AG08395 (cell line): ENCODE measurements around the gene FHOD1.
A peak's percentile ranks its signal among the peaks of the same experiment; 100 is the strongest.

ENCODE experiments used
- DNase-seq: peaks from one replicate; pipeline ENCODE4 v3.0.0; 2012; ENCODE audit warnings: mixed read lengths, low spot score

FHOD1 gene

DNA sequence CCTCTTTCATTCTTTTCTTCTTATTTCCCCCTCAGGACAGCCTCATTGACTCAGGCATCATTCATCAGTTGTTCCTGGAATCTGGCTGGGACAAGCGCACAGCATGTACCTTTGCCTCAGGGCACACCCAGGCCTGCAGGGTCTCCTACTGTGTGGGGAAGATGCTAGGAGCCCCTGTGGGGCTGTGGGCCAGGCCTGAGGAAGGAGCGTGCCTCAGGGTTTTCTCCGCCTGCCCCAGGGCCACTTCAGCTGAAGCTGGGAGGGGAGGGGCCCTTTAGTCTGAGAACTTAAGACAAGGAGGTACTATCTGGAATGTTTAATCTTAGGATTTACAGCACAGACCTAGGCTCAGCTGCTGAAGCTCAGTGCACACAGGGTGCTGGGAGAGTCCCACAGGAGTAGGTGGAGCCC is 40.4 kb downstream of the FHOD1 start:
- DNase-seq: no peak

DNA sequence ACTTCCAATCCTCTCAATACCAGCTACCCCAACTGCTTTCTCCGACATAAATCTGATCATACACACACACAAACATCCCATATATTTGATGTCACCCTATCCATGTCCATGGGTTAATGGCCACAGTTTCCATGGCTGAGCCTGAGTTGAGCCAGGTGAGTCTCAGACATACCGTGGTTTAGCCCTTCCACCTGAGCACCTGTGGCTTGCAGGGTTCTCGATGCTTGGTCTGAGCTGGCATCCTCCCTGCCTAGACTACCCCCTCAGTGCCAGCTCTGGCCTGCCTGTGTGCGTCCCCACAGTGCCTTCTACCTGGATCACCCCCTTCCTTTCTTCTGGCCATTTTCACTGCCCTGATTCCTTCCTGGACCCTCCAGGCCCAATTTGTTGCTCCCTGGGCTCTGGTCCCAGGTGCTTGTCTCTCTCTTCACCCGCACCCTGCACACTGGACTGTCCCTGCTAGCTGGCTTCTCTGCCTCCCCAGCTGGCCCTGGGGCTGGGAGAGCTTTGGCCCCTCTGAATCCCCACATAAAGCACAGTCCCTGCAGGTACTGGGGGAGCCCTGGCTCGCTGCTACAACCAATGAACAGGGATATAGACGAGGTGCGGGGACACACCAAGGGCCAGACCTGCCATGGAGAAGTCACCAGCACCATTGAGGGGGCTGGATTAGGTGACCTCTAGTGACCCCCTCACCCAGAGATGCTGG is 41.0 kb downstream of the FHOD1 start:
- DNase-seq: no peak

DNA sequence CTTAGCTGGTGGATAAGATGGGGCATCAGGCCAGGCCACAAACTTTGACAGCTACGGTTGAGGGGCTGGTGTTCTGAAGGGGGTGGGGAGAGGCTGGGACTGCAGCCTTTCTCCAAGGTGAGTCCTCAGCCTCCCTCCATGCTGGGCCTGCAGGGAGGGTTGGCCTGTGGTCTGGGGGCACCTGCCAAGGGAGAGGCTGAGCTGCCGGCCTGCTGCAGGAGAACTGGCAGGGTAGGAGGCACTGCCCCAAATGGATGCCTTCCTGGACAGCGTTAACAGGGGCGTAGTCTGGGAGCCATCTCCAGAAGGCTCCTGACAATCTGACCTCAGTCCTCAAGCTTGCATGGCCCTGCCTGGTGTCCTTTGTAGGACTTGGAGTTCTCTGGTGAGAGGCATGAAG is 43.2 kb downstream of the FHOD1 start:
- DNase-seq: no peak

DNA sequence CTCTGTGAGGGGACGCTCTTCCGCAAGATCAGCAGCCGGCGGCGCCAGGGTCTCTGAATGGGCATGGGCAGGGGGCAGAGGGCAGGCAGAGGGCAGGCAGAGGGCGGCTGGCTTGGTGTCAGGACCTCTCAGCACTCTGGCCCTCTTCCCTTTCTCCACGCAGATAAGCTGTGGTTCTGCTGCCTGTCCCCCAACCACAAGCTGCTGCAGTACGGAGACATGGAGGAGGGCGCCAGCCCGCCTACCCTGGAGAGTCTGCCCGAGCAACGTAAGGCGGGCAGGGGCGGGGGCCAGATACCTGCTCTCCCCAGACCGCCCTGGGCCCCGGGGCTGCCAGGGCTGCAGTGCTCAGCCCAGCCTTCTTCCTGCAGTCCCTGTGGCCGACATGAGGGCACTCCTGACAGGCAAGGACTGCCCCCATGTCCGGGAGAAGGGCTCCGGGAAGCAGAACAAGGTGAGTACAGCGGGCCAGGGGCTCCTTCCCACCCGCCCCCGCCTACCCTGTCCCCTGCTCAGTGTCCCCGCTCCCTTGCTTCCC is 44.3 kb downstream of the FHOD1 start:
- no peak for DNase-seq

DNA sequence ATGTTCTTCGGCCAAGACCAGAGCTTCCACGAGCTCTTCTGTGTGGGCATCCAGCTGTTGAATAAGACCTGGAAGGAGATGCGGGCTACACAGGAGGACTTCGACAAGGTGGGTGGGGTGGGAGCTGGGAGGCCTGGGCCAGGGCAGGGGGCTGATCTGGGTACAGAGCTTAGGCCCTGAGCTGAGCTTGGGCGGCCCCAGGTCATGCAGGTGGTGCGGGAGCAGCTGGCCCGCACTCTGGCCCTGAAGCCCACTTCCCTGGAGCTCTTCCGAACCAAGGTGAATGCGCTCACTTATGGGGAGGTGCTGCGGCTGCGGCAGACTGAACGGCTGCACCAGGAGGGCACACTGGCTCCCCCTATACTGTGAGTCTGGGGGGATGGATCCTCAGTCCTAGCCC is 44.9 kb downstream of the FHOD1 start:
- DNase-seq: no peak

DNA sequence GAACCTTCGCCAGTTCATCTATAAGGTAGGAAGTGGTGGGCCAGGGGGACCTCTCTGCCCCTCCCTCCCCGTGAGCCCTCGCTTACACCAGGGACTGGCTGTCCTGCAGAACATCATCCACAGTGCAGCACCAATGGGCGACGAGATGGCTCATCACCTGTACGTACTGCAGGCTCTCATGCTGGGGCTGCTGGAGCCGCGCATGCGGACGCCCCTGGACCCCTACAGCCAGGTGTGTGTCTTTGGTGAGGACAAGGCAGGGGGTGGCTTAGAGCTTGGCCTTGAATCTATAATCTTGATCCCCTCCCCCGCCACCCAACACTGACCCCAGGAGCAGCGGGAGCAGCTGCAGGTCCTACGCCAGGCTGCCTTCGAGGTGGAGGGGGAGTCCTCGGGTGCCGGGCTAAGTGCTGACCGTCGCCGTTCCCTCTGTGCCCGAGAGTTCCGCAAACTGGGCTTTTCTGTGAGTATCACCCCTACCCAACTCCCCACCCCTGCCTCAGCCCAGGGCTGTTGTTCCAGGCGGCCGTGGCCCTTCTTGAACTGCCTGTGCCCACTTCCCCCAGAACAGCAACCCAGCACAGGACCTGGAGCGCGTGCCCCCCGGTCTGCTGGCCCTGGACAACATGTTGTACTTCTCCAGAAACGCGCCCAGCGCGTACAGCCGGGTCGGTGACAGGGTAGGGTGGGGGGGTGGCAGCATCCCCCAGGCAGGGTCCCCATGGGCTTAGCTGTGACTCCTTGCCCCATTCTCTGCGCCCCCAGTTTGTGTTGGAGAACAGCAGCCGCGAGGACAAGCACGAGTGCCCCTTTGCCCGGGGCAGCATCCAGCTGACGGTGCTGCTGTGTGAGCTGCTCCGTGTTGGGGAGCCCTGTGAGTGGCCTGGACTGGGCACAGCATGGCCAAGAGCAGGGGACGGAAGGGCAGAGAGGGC is 45.6 kb downstream of the FHOD1 start:
- DNase-seq: no peak

DNA sequence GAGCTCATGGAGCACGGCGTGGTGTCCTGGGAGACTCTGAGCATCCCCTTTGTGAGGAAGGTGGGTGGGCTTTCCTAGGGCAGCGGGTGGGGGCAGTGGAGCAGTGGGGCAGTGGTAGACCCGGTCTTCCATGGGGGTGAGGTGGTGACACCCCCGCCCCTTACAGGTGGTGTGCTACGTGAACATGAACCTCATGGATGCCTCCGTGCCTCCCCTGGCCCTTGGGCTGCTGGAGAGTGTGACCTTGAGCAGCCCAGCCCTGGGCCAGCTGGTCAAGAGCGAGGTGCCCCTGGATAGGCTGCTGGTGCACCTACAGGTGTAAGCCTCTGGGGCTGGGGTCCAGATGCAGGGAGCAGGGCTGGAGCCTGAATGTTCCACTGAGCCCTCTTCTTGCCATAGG is 46.8 kb downstream of the FHOD1 start:
- no peak for DNase-seq

DNA sequence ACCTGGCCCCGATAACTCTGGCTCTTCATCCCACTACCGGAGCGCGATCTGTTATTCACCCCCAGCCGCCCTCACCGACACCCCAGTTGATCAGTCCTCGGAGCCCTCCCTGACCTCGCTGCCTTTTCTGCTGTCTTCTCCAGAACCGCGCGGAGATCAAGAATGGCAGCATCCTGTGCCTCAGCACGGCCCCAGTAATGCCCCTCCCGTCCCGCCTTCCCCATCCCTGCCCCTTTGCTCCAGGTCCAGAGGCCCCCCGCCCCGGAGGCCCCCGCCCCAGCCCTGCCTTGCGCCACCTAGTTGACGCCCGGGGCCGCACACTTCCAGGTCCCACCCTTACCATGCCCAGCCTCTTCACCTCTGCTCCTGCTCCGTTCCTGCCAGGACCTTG is 47.5 kb downstream of the FHOD1 start:
- DNase-seq: no peak

DNA sequence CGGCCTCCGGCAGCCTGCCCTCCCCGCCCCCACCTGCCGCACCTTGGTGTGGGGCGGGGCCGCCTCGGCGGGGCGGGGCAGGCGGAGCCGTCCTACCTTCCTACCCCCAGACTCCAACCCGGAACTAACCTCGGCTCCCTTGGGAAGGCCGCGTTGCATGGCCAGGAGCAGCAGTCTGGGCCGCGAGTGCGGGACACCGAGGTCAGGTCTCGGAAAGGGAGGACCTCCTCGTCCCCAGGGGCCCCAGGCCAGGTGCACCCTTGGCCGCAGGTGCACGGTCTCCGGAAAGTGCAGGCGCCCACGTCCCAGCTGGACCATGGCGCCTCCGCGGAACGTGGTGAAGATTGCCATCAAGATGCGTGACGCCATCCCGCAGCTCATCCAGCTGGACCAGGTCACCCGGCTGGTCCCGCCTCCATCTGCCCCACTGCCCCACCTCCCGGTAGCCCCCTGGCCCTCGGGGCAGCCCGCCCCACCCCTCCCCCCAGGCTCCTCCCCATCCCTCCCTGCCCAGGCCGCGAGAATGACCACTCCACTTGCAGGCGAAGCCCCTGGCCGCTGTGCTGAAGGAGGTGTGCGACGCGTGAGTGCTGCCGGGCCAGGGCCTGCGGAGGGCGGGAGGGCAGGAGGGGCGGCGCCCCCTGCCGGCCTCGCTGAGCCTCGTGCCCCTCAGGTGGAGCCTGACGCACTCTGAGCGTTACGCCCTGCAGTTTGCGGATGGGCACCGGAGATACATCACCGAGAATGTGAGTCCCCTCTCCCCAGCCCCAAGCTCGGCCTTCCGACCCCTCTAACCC is 48.1 kb downstream of the FHOD1 start, which contains the start of gene ELMO3:
Gene ELMO3 (plus strand): TSS at position 121 of the 797 bp plus-strand sequence. CDS start 196 bp downstream, at position 317.
- no peak for DNase-seq

DNA sequence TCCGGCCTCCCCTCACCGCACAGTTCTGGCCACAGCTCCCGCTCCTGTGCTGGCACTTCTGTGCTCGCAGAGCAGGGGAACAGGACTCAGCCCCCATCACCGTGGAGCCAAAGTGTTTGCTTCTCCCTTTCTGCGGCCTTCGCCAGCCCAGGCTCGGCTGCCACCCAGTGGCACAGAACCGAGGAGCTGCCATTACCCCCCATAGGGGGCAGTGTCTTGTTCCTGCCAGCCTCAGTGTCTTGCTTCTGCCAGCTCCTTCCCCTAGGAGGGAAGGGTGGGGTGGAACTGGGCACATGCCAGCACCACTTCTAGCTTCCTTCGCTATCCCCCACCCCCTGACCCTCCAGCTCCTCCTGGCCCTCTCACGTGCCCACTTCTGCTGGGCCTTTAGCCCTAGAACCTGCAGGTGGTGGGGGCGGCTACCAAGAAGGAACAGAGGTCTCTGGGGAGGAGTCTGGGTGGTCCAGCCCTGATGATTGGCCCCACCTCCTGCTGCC is 49.0 kb downstream of the FHOD1 start:
- DNase-seq: peak; percentile 73

DNA sequence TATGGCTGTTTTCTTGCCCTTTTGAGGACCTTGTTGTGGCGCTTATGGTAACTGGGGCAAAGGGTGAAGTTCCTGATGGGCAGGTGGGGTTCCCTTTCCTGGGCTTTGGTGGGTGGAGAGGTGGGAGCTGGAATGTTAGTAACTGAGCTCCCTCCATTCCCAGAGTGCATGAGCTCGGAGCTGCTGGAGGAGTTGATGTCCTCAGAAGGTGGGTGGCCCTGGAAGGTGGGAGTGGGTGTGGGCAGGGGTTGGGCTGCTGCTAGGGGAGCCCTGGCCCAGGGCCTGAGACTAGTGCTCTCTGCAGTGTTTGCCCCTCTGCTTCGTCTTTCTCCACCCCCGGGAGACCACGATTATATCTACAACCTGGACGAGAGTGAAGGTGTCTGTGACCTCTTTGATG is 49.6 kb downstream of the FHOD1 start:
- DNase-seq: no peak

DNA sequence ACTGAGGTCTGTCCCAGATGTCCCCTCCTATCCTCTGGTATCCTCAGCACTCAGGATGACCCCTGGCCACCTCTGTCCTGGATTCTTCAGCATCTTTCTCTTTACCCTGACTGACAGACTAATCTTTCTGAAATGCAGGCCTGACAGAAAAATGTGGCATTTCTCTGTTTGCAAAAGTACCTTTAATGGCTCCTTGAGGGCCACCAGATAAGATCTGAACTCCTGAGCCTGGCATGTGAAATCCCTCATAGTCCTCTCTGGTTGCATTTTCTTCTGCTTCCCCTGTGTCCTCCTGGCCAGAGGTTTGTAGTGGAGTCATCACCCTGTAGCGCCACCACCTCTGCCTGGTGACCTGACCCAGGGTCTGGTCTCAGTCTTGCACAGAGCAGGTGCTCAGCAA is 50.4 kb downstream of the FHOD1 start:
- no peak for DNase-seq

DNA sequence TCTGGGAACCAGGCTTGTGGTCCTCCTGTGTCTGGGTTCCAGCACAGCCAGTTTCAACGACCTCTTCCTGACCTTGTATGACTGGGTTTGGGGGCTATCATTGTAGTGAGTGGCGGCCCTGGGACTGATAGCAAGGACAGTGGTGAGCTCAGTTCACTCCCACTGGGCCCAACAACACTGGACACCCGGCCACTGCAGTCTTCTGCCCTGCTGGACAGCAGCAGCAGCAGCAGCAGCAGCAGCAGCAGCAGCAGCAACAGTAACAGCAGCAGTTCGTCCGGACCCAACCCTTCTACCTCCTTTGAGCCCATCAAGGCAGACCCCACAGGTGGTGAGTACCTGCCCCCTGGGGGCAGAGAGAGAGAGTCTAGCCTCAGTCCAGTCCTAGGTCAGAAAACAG is 51.6 kb downstream of the FHOD1 start:
- DNase-seq: no peak

DNA sequence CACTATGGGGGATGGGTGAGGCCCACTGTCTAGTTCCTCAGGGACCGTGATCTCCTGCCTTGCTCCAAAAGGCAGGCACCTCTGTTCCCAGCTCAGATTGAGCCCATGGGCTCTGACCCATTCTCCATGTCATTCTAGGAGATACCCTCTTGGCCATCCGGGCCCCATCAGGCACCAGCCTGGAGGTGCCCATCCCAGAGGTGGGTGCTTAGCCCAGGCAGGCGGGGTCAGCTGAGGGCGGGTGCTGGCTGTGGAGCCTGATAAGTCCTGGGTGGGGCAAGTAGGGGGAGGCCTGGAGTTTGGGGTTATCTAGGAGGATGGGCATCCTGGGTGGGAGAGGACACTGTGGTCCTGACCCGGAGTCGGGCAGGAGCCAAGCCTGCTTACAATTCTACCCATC is 53.0 kb downstream of the FHOD1 start:
- no peak for DNase-seq

DNA sequence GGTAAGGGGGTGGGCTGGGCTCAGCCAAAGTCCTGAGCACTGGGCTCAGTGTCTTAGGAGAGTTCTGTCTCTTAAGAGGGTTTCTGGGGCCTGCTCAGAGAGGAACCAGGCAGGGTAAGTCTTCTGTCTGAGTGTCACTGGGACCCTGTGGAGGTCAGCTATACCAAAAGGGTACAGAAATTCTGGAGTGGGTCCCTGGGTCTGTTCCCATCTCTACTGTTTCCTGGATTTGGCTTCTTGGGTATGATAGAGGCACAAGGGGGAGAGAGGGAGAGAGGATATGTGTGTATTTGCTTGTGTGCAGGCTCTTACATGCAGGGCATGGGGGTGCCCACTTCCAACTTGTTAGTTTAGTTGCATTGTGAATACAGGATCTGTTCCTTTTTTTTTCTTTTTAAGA is 53.7 kb downstream of the FHOD1 start:
- no peak for DNase-seq

DNA sequence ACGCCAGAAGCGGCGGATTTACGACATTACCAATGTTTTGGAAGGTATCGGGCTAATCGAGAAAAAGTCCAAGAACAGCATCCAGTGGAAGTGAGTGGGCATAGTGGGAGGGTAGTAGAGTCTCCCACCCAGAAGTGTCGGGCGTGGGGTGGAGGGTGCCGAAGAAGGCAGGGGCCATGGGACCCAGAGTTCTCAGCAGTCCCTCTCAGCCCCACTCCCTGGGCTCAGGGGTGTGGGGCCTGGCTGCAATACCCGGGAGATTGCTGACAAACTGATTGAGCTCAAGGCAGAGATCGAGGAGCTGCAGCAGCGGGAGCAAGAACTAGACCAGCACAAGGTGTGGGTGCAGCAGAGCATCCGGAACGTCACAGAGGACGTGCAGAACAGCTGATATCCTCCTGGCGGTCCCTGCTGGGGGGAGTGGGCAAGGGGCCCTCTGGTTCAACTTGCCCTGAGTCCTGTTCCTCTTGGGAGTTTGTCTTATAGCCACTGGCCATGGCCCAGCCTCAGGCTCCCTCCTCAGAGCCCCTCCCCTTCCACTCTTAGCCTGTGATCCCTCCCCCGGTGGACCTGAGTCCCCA is 54.4 kb downstream of the FHOD1 start:
- DNase-seq: no peak

DNA sequence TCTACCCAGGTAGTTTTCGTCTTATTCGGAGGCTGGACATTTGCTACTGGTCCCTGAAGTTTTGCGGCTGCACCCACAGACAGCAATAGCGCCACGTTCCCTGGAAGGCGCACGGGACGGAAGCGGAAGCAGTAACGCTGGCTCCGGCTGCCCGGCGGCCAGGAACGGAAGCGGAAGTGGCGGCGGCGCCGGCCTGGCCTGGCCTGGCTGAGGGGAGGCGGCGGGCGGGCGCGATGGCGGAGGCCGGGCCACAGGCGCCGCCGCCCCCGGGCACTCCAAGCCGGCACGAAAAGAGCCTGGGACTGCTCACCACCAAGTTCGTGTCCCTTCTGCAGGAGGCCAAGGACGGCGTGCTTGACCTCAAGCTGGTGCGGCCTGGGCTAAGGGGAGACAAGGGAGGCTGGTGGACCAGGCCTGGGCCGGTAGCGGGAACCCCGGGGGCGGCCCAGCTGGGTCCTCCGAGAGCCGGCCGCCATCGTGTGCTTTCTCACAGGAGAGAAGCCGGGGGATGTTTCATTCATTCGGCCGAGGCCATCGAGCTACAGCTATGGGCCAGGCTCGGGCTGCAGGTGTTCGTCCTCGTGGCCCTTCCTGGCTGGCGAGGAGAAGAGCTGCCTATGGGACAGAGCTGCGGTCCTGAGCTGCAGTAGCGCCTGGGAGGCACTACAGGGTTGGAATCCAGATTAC is 55.1 kb downstream of the FHOD1 start, which contains the start of gene E2F4:
Gene E2F4 (plus strand): TSS at position 161 of the 687 bp plus-strand sequence. CDS start 73 bp downstream, at position 234.
- DNase-seq: peak; percentile 94

DNA sequence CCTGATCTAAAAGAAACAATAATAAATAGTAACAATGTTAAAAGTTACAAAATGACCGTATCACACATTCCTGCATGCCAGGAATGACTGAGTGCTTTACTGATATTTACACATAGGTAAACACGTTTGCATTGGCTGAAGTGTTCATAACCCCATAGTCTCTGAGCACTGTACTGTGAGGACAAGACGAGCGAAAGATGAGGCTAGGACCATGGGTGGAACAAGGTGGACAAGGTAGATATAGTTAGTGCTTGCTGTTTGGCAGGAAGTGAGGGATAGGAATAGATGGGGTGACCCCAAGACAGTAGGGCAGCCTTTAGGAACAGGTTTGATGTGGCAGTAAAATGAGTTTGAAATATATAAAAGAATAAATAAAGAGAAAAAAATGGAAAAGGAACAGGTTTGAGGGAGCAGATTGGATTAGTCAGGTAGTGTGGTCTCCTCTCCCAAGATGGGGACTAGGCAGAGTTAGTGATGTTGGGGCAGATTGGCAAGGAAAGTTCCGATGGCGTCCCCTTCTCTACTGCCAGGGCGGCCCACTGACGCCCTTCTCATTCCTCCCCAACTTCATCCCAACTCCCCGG is 55.8 kb downstream of the FHOD1 start:
- no peak for DNase-seq

DNA sequence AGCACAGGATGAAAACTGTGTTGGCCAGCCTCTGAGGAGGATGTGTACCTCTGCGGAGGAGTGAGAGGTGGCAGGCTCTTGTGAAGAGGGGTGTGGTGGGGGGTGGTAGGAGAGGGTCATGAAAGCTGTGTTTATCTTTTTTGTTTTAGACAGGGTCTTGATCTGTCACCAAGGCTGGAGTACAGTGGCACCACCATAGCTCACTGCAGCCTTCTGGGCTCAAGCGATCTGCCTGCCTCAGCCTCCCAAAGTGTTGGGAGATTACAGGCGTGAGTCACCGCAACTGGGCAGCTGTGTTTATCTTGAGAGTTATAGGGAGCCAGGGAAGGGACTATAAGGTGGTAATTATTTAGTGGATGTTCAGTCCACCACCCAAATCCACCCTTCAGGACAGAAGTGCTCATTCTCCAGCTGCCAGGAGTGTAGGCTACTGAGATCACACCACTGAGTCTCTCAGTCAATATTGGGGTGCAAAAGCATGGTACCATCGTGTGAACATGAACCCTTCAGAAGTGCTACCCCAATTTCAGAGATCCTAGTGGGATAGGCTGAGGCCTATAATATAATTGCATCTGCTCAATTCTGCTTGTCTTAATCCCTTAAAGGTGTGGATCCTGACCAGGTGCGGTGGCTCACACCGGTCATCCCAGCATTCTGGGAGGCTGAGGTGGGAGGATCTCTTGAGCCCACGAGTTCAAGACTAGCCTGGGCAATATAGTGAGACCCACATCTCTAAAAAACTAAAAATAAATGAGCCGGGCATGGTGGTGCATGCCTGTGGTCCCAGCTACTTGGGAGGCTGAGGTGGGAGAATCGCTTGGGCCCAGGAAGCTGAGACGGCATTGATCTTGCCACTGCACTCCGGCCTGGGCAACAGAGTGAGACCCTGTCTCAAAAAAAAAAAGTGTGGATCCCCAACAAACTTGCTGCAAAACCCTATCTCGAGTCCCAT is 56.6 kb downstream of the FHOD1 start:
- no peak for DNase-seq
